GM21576 (cell line): ENCODE results near the gene SBK1.

Source experiments
- ATAC-seq: cut with Tn5 transposase; IDR thresholded peaks from one replicate; pipeline ENCODE4 v1.9.1; 2021; ENCODE audit warnings: mild to moderate bottlenecking, moderate library complexity; ENCODE audit not compliant: unreplicated experiment

SBK1 gene

DNA sequence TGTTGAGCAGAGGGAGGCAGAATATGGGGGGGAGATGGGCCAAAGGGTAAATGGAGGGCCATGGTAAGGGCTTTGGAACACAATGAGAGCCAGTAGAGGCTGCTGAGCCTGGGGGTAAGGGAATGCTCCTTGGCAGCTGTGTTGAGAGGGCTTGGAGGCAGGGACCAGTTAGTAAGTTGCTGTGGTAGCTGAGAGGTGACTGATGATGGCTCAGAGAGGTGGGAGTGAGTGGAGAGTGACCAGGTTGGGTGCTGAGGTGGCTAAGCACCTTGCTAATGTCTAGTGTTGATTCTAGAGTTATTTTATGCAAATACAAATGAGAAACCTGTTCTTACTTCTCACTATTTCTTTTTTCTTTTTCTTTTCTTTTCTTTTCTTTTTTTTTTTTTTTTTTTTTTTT lies 10.8 kb downstream of the SBK1 start:
- no peak for ATAC-seq

- ATAC-seq: no peak
Observed at GRCh38 chr16:28304214-28304613, 11.9 kb downstream of the SBK1 start.

DNA sequence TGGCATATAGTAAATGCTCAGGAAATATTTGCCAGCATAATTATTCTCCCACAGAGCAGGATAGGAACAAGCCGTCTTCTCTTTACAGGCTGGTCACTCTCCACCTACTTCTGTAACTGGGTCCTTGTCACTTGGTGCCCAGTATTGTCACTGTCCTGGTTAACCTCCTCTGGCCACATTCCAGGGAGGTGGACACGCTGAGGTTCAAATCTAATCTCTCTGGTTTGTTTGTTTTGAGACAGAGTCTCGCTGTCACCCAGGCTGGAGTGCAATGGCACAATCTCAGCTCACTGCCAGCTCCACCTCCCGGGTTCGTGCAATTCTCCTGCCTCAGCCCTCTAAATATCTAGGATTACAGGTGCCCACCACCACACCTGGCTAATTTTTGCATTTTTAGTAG lies 15.6 kb downstream of the SBK1 start:
- no peak for ATAC-seq

DNA sequence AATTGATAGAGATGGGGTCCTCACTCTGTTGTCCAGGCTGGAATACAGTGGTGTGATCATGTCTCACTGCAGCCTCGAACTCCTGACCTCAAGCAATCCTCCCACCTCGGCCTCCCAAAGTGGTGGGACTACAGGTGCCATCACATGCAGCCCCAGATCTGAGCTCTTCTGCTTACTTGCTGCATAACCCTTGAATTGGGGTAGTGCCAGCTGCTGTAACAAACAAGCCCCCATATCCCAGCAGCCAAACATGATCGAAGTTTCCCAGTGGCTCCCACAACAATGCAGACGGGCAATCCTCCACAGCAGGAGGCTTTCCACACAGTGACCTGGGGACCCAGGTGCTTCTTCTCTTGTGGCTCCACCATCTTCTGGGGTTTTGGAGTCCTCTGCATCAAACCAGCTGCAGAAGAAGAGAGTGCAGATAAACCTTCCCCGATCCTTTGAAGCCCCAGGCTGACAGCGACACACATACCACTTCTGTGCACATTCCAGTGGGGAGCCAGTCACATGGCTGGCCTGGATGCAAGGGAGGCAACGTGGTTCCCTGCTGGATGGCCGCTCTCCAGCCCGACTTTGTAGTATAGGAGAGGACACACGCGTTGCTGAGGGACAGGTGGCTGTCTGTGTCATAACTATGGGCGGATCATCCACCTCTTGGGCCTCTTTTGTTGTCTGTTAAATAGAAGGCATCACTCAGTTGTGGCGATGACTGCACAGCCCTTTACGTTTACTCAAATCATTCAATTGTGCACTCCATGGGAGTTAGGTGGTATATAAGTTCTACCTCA lies 16.7 kb downstream of the SBK1 start:
- ATAC-seq: no peak

DNA sequence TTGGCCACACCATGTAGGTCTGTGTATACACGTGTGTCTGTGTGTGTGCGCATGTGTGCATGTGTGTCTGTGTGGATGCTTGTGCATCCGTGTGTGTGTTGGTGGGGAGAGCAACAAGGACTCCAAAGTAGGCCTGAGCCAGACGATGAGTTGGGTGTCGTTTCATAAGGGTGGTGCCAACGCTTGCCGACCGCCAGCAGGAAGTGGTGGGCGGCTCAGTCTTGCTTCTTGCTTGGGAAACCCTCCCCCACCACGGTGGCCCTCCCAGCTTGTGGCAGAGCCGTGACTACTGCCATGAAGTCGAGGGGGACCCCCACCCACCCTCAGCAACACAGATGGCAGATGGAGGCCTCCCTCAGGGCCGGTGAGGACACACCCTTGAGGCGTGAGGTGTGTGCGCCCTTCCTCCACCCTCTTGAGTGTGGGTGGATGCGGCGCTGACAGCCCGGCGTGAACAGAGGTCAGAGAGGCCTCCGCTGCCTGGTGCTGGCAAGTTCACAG lies 17.5 kb downstream of the SBK1 start:
- no peak for ATAC-seq

GRCh38 chr16:28310796-28311195 lies 18.5 kb downstream of the SBK1 start:
- ATAC-seq: no peak

DNA sequence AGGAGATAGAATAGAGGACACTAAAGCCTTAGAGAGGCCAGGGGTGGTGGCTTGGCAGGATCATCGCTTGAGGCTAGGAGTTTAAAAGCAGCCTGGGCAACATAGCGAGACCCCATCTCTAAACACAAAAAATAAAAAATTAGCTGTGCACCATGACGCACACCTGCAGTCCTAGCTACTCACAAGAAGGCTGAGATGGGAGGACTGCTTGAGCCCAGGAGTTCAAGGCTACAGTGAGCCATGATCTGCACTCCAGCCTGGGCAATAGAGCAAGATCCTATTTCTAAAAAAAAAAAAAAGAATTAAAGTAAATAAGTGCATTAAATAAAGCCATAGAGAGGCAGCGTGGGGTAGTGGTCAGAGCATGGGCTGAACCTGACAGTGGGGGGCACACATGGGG lies 19.1 kb downstream of the SBK1 start:
- ATAC-seq: no peak

GRCh38 chr16:28311913-28312312 lies 19.6 kb downstream of the SBK1 start:
- ATAC-seq: no peak

DNA sequence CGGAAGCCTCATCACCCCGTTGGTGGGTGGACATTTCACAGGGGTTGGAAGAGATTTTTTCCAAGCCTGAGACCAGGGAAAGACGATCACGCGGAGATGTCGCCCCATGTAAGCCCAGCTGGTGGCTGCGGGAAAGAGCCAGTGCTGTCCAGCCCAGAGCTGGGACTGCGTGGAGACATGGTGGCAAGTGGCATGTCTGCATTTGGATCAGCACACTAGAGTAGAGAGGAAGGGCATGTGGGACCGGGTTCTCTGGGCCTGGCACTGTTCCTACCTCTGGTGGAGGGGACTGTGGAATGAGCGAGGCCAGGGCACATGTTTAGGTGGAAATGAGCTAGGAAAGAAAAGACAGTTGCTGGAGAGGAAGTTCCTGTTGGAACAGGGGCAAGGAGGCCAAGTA lies 20.0 kb downstream of the SBK1 start:
- no peak for ATAC-seq

GRCh38 chr16:28313587-28313986 lies 21.3 kb downstream of the SBK1 start:
- no peak for ATAC-seq

DNA sequence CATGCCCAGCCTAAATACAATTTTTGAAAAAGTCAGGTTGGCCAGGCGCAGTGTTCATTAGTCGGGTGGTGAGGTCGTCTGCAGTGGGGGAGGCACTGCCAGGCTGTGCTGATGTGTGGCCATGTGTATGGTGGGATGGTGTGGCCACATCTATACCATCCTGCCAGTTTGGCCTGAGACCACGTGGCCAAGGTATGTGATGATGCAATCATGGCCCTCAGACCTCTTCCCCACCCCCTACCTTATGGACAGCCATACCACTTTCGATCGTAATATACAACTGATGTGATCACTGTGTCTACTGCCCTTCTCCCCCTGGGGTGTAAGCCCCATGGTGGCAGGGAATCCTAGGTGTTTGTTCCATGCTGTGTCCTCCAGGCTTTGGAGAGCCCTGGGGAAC lies 23.7 kb downstream of the SBK1 start:
- ATAC-seq: no peak

- no peak for ATAC-seq
Observed at GRCh38 chr16:28317040-28317880, 24.9 kb downstream of the SBK1 start.

DNA sequence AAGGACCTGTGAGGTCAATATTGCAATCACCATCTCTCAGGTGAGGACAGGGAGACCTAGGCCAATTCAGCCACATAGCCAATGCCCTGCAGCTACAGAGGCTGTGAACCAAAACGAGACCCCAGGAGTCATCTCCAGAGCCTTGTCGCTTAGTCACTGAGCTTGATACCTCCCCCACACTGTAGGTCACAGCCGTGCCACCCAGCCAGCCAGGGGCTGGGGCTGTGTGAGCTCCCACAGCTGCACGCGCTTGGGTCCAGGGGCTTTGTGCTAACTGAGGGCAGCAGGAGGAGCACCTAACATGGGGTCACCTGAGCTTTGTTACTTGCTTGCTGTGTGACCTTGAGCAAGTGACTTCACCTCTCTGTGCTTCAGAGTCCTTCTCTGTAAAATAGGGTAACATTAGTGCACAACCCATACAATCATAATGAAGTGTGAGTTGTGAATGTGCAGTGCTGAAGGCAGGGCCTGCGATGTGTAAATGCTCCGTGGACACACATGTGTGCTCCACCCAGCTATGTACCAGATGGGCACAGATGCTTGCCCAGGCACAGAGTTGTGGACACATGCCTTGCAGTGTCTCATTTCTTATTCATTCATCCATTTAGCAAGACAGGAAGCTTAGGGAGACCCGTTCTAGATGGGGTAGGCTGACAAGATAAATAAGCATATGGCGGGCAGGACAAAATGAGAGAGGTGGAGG lies 25.9 kb downstream of the SBK1 start:
- no peak for ATAC-seq

- ATAC-seq: no peak
Observed at GRCh38 chr16:28319476-28320022, 27.2 kb downstream of the SBK1 start.

DNA sequence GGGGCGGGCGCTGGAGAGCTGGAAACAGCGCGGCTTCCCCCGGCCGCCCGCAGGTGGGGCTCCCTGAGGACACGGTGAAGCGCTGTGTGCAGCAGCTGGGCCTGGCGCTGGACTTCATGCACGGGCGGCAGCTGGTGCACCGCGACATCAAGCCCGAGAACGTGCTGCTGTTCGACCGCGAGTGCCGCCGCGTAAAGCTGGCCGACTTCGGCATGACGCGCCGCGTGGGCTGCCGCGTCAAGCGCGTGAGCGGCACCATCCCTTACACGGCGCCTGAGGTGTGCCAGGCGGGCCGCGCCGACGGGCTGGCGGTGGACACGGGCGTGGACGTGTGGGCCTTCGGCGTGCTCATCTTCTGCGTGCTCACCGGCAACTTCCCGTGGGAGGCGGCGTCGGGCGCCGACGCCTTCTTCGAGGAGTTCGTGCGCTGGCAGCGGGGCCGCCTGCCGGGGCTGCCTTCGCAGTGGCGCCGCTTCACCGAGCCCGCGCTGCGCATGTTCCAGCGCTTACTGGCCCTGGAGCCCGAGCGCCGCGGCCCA lies 27.8 kb downstream of the SBK1 start:
- no peak for ATAC-seq

GRCh38 chr16:28320741-28321140 lies 28.4 kb downstream of the SBK1 start:
- no peak for ATAC-seq

GRCh38 chr16:28321700-28322411 lies 29.5 kb downstream of the SBK1 start:
- no peak for ATAC-seq

DNA sequence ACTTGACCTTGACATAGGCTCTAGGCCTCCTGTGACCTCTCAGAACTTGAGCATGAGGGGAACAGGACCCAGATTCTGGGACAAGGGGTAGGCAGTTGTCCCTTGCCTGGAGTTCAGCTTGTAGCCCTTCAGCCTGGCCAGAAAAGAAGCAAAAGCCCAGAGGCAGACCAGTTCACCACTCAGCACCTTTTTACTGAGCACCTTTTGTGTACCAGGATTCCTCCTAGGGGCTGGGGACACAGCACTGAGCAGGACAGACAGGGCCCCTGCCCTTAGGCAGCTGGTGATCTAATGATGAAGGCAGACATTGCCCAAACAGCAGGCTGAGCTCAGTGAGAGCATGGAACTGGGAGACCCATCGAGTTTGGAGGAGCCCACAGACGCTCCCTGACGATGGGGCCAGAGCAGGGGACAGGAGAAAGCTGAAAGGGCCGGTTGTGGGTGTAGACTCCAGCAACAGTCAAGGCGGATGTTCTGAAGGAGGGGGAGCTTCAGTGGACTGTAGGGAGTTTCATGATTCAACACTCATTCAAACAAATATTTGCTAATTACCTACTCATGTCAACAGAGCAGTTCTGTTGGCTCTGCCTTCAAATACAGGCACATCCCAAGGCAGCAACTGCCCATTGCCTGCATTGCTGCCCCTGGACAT lies 32.0 kb downstream of the SBK1 start:
- no peak for ATAC-seq

- ATAC-seq: no peak
Observed at GRCh38 chr16:28324887-28325279, 32.6 kb downstream of the SBK1 start.
